Sigmoid colon (tissue), 7 donors: Measurements from ENCODE around the gene GPC3. TPM values are rescaled to one million over a fixed set of nuclear protein-coding genes. Genes with fewer than 3 reads are reported as not detected.

Experiments
- DNase-seq: peaks from one replicate; pipeline ENCODE4 v3.0.0-alpha.2; 2019
- H3K27ac ChIP-seq, 4 donors: fragments of 200-600 bp; sonication (generic); one replicate each; pipeline ENCODE4 v1.5.1; 2016 to 2019; ENCODE audit warnings: mild to moderate bottlenecking in 1 of 4
- H3K27me3 ChIP-seq, 3 donors: fragments of 200-600 bp; sonication (generic); one replicate each; pipeline ENCODE4 v1.5.1; 2019; ENCODE audit warnings: mild to moderate bottlenecking in 1 of 3
- H3K36me3 ChIP-seq, 4 donors: fragments of 200-600 bp; sonication (generic); one replicate each; pipeline ENCODE4 v1.5.1; 2016 to 2019
- H3K4me1 ChIP-seq, 4 donors: fragments of 200-600 bp; sonication (generic); one replicate each; pipeline ENCODE4 v1.5.1; 2017 to 2019
- H3K4me3 ChIP-seq, 4 donors: fragments of 200-600 bp; sonication (generic); one replicate each; pipeline ENCODE4 v1.5.1; 2017 to 2019; ENCODE audit warnings: mild to moderate bottlenecking in 2 of 4, moderate library complexity in 1 of 4
- H3K9me3 ChIP-seq, 4 donors: fragments of 200-600 bp in 3 of 4; sonication (generic) in 3 of 4; one replicate each; pipeline versions ENCODE4 v1.5.1 to v1.6.1; 2013 to 2019
- CTCF ChIP-seq, 4 experiments: fragments of 450-650 bp in 3 of 4; fragments of 200-600 bp in 1 of 4; IDR thresholded peaks; one replicate each; pipeline ENCODE4 v1.5.1; 2016 to 2019; ENCODE audit warnings: antibody characterized with exemption in 4 of 4, mild to moderate bottlenecking in 3 of 4, moderate library complexity in 2 of 4
- EP300 ChIP-seq, 4 donors: sonication (generic); formaldehyde crosslinking; IDR thresholded peaks; one replicate each; pipeline ENCODE4 v1.6.1; 2017; ENCODE audit warnings: antibody characterized with exemption in 4 of 4
- POLR2A ChIP-seq, 2 donors: fragments of 450-650 bp; IDR thresholded peaks; one replicate each; pipeline ENCODE4 v1.6.1; 2016; ENCODE audit warnings: antibody characterized with exemption in 2 of 2, mild to moderate bottlenecking in 2 of 2, moderate library complexity in 2 of 2
- POLR2AphosphoS5 ChIP-seq, 4 donors: sonication (generic); formaldehyde crosslinking; IDR thresholded peaks; one replicate each; pipeline ENCODE4 v1.6.1; 2017; ENCODE audit warnings: antibody characterized with exemption in 4 of 4
- WGBS, 2 donors: extraction: QIAGEN DNeasy Blood & Tissue Kit; methylation state at CpG; one replicate each; pipeline ENCODE4 v1.1.7; 2013; 5-methylcytosine and 5-hydroxymethylcytosine counted together
- intact Hi-C: fragments of 100-400 bp; cut with DNase I; formaldehyde crosslinking; loops from one replicate; pipeline ENCODE4 v1.15.1; 2023
- polyA plus RNA-seq, 3 donors: library from polyadenylated mRNA; stranded (reverse); fragments of 200-250 nt; gene quantifications; one replicate each; pipeline ENCODE4 v1.2.3, GENCODE V29; 2013
- total RNA-seq, 4 donors: library from RNA; depleted of rRNA; stranded (reverse); fragments of >200 nt; gene quantifications; one replicate each; pipeline ENCODE4 v1.1.0, GENCODE V29; 2016
- donor health status: healthy with polysubstance abuse.
- donor health status: Bipolar disorder and iron deficiency.
- donor health status: healthy.

The GPC3 gene
- total and polyA plus RNA-seq, 7 donors, result 0.46 to 31.4 (median 2.7) TPM

- H3K9me3 ChIP-seq, result no peaks in the 10 kb centered on the region
- no peak for DNase-seq
- TF ChIP-seq POLR2AphosphoS5 (IDR thresholded peaks at IDR 0.05), result no peak
- TF ChIP-seq EP300 (IDR thresholded peaks at IDR 0.05), result no peak
- TF ChIP-seq POLR2A (IDR thresholded peaks at IDR 0.05), result no peak
- TF ChIP-seq CTCF (IDR thresholded peaks at IDR 0.05), result no peak
- no peaks in the 10 kb centered on the region for H3K36me3 ChIP-seq
- no peaks in the 10 kb centered on the region for H3K4me1 ChIP-seq
- no peaks in the 10 kb centered on the region for H3K27me3 ChIP-seq
- H3K4me3 ChIP-seq, result no peak overlapping the region
- no peak overlapping the region for H3K27ac ChIP-seq
- WGBS, 2 donors, result 91 to 93% methylated on average over 2 of the region's 2 CpGs
- intact Hi-C loops, result no loop called here
Measured at GRCh38 chrX:133535066-133535465, 450.3 kb downstream of the GPC3 start.

GRCh38 chrX:133534172-133534571 is 451.2 kb downstream of the GPC3 start:
- no peak for TF ChIP-seq CTCF (IDR thresholded peaks at IDR 0.05)
- no peak for TF ChIP-seq EP300 (IDR thresholded peaks at IDR 0.05)
- TF ChIP-seq POLR2AphosphoS5 (IDR thresholded peaks at IDR 0.05), result no peak
- TF ChIP-seq POLR2A (IDR thresholded peaks at IDR 0.05), result no peak
- Histone ChIP-seq H3K36me3 (no peaks in the 10 kb centered on the region), H3K27ac (no peak overlapping the region), H3K4me3 (no peak overlapping the region), H3K27me3 (no peaks in the 10 kb centered on the region), H3K9me3 (no peaks in the 10 kb centered on the region), H3K4me1 (no peaks in the 10 kb centered on the region)
- 84 to 85% methylated on average over 4 of the region's 4 CpGs for WGBS, 2 donors
- intact Hi-C loops, result no loop called here
- no peak for DNase-seq

GRCh38 chrX:133533249-133533648 is 452.1 kb downstream of the GPC3 start:
- Histone ChIP-seq H3K36me3 (no peaks in the 10 kb centered on the region), H3K4me3 (no peak overlapping the region), H3K27me3 (no peaks in the 10 kb centered on the region), H3K4me1 (no peaks in the 10 kb centered on the region), H3K9me3 (no peaks in the 10 kb centered on the region), H3K27ac (no peak overlapping the region)
- intact Hi-C loops, result no loop called here
- DNase-seq, result no peak
- 91 to 96% methylated on average over 3 of the region's 3 CpGs for WGBS, 2 donors
- TF ChIP-seq POLR2A (IDR thresholded peaks at IDR 0.05), result no peak
- TF ChIP-seq CTCF (IDR thresholded peaks at IDR 0.05), result no peak
- TF ChIP-seq EP300 (IDR thresholded peaks at IDR 0.05), result no peak
- TF ChIP-seq POLR2AphosphoS5 (IDR thresholded peaks at IDR 0.05), result no peak

- no peak for DNase-seq
- WGBS, 2 donors, result 84 to 87% methylated on average over 6 of the region's 6 CpGs
- intact Hi-C loops, result no loop called here
Measured at GRCh38 chrX:133530960-133531359, 454.4 kb downstream of the GPC3 start.

More at GRCh38 chrX:133530960-133531359, 454.4 kb downstream of the GPC3 start:
- H3K27ac ChIP-seq, result no peak overlapping the region
- H3K9me3 ChIP-seq, result no peaks in the 10 kb centered on the region
- H3K4me1 ChIP-seq, result no peaks in the 10 kb centered on the region
- no peaks in the 10 kb centered on the region for H3K36me3 ChIP-seq
- H3K27me3 ChIP-seq, result no peaks in the 10 kb centered on the region
- TF ChIP-seq CTCF (IDR thresholded peaks at IDR 0.05) (no peak), EP300 (IDR thresholded peaks at IDR 0.05) (no peak), POLR2A (IDR thresholded peaks at IDR 0.05) (no peak), POLR2AphosphoS5 (IDR thresholded peaks at IDR 0.05) (no peak)
- no peak overlapping the region for H3K4me3 ChIP-seq
